Measurements from ENCODE around the gene PSMG4.
A peak's percentile ranks its signal among the peaks of the same experiment; 100 is the strongest.

Gene PSMG4

GRCh38 chr6:3251462-3252314 is 7.1 kb upstream of the PSMG4 start:
- DNase-seq (ENCODE audit: low read depth in 1 of 2, low spot score in 1 of 2), result peak; percentile 62 to 74

- no peak for DNase-seq (ENCODE audit: low read depth in 1 of 2, low spot score in 1 of 2)
Observed at GRCh38 chr6:3252369-3252768, 6.4 kb upstream of the PSMG4 start.

- no peak for DNase-seq (ENCODE audit: low read depth in 1 of 2, low spot score in 1 of 2)
Observed at GRCh38 chr6:3252861-3253596, 5.7 kb upstream of the PSMG4 start.

- no peak for DNase-seq (ENCODE audit: low read depth in 1 of 2, low spot score in 1 of 2)
Observed at GRCh38 chr6:3253597-3253961, 5.2 kb upstream of the PSMG4 start.

GRCh38 chr6:3258201-3258600 is 546 bp upstream of the PSMG4 start:
- DNase-seq (ENCODE audit: low read depth in 1 of 2, low spot score in 1 of 2), result no peak

- DNase-seq (ENCODE audit: low read depth in 1 of 2, low spot score in 1 of 2), result peak; percentile 24 to 29
Observed at GRCh38 chr6:3259491-3259958, 778 bp downstream of the PSMG4 start.

- DNase-seq (ENCODE audit: low read depth in 1 of 2, low spot score in 1 of 2), result no peak
Observed at GRCh38 chr6:3260296-3260695, 1.5 kb downstream of the PSMG4 start.

GRCh38 chr6:3260772-3261517 is 2.2 kb downstream of the PSMG4 start:
- no peak for DNase-seq (ENCODE audit: low read depth in 1 of 2, low spot score in 1 of 2)

- DNase-seq (ENCODE audit: low read depth in 1 of 2, low spot score in 1 of 2), result no peak
Observed at GRCh38 chr6:3261518-3261820, 2.7 kb downstream of the PSMG4 start.

GRCh38 chr6:3261921-3262320 is 3.2 kb downstream of the PSMG4 start:
- no peak for DNase-seq (ENCODE audit: low read depth in 1 of 2, low spot score in 1 of 2)

GRCh38 chr6:3263096-3263495 is 4.3 kb downstream of the PSMG4 start:
- no peak for DNase-seq (ENCODE audit: low read depth in 1 of 2, low spot score in 1 of 2)

- no peak for DNase-seq (ENCODE audit: low read depth in 1 of 2, low spot score in 1 of 2)
Observed at GRCh38 chr6:3264356-3264755, 5.6 kb downstream of the PSMG4 start.

- DNase-seq (ENCODE audit: low read depth in 1 of 2, low spot score in 1 of 2), result no peak
Observed at GRCh38 chr6:3265671-3266070, 6.9 kb downstream of the PSMG4 start.

- DNase-seq (ENCODE audit: low read depth in 1 of 2, low spot score in 1 of 2), result no peak
Observed at GRCh38 chr6:3266170-3266569, 7.4 kb downstream of the PSMG4 start.

- no peak for DNase-seq (ENCODE audit: low read depth in 1 of 2, low spot score in 1 of 2)
Observed at GRCh38 chr6:3267162-3267561, 8.4 kb downstream of the PSMG4 start.

- no peak for DNase-seq (ENCODE audit: low read depth in 1 of 2, low spot score in 1 of 2)
Observed at GRCh38 chr6:3268680-3269079, 9.9 kb downstream of the PSMG4 start.

GRCh38 chr6:3269281-3269975 is 10.7 kb downstream of the PSMG4 start:
- DNase-seq (ENCODE audit: low read depth in 1 of 2, low spot score in 1 of 2), result no peak

GRCh38 chr6:3270258-3270657 is 11.5 kb downstream of the PSMG4 start:
- DNase-seq (ENCODE audit: low read depth in 1 of 2, low spot score in 1 of 2), result no peak

GRCh38 chr6:3271756-3272155 is 13.0 kb downstream of the PSMG4 start:
- DNase-seq (ENCODE audit: low read depth in 1 of 2, low spot score in 1 of 2), result no peak

GRCh38 chr6:3272911-3273547 is 14.3 kb downstream of the PSMG4 start:
- DNase-seq (ENCODE audit: low read depth in 1 of 2, low spot score in 1 of 2), result no peak

All from activated CD4-positive, alpha-beta T cell treated with anti-CD3 and anti-CD28 coated beads, Interleukin-2, amount 50 U/mL, for 24 hours (primary cell).